ENCODE data around the gene WDFY1. TPM values are rescaled to one million over a fixed set of nuclear protein-coding genes. Genes with fewer than 3 reads are reported as not detected.

The WDFY1 gene
- total and polyA plus RNA-seq, 2 experiments from 2014 or later = 54.5 to 127 TPM

DNA sequence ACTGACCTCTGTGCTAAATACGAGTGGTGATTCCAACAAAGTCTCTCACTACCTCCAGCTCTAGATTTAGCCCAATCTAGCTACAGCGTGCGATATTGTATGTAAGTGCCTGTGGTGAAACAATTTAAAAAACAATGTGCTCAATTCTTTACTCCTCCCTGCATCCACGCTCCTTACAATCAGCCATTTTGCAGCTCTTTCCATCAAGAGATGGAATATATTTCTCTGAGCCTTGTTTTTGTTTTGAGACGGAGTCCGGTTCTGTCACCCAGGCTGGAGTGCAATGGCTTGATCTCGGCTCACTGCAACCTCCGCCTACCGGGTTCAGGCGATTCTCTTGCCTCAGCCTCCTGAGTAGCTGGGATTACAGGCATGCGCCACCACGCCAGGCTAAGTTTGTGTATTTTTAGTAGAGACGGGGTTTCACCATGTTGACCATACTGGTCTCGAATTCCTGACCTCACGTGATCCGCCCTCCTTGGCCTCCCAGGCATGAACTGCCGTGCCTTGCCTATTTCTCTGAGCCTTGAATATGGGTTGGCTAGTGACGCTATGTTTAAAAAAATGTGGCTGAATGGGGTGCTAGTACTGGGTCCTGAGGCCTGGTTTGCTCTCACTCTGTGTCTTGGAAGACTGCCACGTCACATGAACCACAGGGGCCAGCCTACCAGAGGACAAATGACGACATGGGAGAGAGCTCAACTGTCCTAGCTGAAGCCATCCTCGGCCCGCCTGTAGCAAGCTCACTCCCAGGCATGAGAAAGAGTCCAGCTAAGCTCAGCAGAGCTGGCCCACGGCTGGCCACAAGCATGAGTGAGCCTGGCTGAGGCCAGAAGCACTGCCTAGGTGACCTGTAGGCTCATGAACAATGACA is 14.8 kb downstream of the WDFY1 start:
- peak; percentile 61 for ATAC-seq
- peaks cover 100% of the 10 kb centered on the region for H3K79me2 ChIP-seq (replicated peaks; ENCODE audit: insufficient read depth)
- Mint-ChIP-seq H3K9me3 (peaks cover 7% of the 10 kb centered on the region; the same call in 2 of the 3 replicates), H3K4me1 (peaks cover 40% of the 10 kb centered on the region), H3K36me3 (ENCODE audit: low read depth) (peaks cover 33% of the 10 kb centered on the region; the same call in 2 of the 3 replicates), H3K27me3 (ENCODE audit: insufficient read depth, low read depth, poor library complexity) (peaks cover 8% of the 10 kb centered on the region), H3K4me3 (no peak overlapping the region), H3K27ac (peak overlapping the region; percentile 46)
- no peak overlapping the region for H3K4me3 ChIP-seq
- no peak overlapping the region for H2AFZ ChIP-seq
- peak overlapping the region; percentile 31 for H3K4me2 ChIP-seq
- H3K27me3 ChIP-seq (ENCODE audit: insufficient read depth) = no peaks in the 10 kb centered on the region
- H4K20me1 ChIP-seq (replicated peaks; ENCODE audit: insufficient read depth) = peaks cover 9% of the 10 kb centered on the region
- no peaks in the 10 kb centered on the region for H3K9me2 ChIP-seq (ENCODE audit: insufficient read depth)
- H3K27ac ChIP-seq (ENCODE audit: low read depth) = 0 out of 2 replicates have a peak overlapping the region, but pooled peaks have one; percentile 46
- DNase-seq (ENCODE audit: low spot score) = peak; percentile 31
- no peaks in the 10 kb centered on the region for H3F3A ChIP-seq (replicated peaks; ENCODE audit: low read depth)
- peaks cover 39% of the 10 kb centered on the region for H3K4me1 ChIP-seq (ENCODE audit: insufficient read depth)
- no peaks in the 10 kb centered on the region for H3K36me3 ChIP-seq (ENCODE audit: insufficient read depth)
- TF ChIP-seq CREB1 (CRISPR knock-in tag; IDR thresholded peaks at IDR 0.05; ENCODE audit: low read depth) (no peak), ZNF331 (CRISPR knock-in tag; IDR thresholded peaks at IDR 0.05; ENCODE audit: low read depth) (no peak), EZH2 (IDR thresholded peaks at IDR 0.05; ENCODE audit: low read depth, unreplicated experiment) (no peak), NANOG (IDR thresholded peaks at IDR 0.05; ENCODE audit: borderline replicate concordance) (no peak), STAT1 (IDR thresholded peaks at IDR 0.05; ENCODE audit: unreplicated experiment) (no peak), EZH2phosphoT487 (IDR thresholded peaks at IDR 0.05; ENCODE audit: unreplicated experiment) (no peak), JUNB (IDR thresholded peaks at IDR 0.05; ENCODE audit: unreplicated experiment) (no peak), POLR2AphosphoS5 (IDR thresholded peaks at IDR 0.05; ENCODE audit: low read depth) (no peak)
- TF ChIP-seq, protein P1, sequence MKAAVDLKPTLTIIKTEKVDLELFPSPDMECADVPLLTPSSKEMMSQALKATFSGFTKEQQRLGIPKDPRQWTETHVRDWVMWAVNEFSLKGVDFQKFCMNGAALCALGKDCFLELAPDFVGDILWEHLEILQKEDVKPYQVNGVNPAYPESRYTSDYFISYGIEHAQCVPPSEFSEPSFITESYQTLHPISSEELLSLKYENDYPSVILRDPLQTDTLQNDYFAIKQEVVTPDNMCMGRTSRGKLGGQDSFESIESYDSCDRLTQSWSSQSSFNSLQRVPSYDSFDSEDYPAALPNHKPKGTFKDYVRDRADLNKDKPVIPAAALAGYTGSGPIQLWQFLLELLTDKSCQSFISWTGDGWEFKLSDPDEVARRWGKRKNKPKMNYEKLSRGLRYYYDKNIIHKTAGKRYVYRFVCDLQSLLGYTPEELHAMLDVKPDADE (IDR thresholded peaks at IDR 0.05) = no peak
- TF ChIP-seq, protein P2, sequence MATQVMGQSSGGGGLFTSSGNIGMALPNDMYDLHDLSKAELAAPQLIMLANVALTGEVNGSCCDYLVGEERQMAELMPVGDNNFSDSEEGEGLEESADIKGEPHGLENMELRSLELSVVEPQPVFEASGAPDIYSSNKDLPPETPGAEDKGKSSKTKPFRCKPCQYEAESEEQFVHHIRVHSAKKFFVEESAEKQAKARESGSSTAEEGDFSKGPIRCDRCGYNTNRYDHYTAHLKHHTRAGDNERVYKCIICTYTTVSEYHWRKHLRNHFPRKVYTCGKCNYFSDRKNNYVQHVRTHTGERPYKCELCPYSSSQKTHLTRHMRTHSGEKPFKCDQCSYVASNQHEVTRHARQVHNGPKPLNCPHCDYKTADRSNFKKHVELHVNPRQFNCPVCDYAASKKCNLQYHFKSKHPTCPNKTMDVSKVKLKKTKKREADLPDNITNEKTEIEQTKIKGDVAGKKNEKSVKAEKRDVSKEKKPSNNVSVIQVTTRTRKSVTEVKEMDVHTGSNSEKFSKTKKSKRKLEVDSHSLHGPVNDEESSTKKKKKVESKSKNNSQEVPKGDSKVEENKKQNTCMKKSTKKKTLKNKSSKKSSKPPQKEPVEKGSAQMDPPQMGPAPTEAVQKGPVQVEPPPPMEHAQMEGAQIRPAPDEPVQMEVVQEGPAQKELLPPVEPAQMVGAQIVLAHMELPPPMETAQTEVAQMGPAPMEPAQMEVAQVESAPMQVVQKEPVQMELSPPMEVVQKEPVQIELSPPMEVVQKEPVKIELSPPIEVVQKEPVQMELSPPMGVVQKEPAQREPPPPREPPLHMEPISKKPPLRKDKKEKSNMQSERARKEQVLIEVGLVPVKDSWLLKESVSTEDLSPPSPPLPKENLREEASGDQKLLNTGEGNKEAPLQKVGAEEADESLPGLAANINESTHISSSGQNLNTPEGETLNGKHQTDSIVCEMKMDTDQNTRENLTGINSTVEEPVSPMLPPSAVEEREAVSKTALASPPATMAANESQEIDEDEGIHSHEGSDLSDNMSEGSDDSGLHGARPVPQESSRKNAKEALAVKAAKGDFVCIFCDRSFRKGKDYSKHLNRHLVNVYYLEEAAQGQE (IDR thresholded peaks at IDR 0.05; ENCODE audit: unreplicated experiment) = no peak
- TF ChIP-seq, protein P3, sequence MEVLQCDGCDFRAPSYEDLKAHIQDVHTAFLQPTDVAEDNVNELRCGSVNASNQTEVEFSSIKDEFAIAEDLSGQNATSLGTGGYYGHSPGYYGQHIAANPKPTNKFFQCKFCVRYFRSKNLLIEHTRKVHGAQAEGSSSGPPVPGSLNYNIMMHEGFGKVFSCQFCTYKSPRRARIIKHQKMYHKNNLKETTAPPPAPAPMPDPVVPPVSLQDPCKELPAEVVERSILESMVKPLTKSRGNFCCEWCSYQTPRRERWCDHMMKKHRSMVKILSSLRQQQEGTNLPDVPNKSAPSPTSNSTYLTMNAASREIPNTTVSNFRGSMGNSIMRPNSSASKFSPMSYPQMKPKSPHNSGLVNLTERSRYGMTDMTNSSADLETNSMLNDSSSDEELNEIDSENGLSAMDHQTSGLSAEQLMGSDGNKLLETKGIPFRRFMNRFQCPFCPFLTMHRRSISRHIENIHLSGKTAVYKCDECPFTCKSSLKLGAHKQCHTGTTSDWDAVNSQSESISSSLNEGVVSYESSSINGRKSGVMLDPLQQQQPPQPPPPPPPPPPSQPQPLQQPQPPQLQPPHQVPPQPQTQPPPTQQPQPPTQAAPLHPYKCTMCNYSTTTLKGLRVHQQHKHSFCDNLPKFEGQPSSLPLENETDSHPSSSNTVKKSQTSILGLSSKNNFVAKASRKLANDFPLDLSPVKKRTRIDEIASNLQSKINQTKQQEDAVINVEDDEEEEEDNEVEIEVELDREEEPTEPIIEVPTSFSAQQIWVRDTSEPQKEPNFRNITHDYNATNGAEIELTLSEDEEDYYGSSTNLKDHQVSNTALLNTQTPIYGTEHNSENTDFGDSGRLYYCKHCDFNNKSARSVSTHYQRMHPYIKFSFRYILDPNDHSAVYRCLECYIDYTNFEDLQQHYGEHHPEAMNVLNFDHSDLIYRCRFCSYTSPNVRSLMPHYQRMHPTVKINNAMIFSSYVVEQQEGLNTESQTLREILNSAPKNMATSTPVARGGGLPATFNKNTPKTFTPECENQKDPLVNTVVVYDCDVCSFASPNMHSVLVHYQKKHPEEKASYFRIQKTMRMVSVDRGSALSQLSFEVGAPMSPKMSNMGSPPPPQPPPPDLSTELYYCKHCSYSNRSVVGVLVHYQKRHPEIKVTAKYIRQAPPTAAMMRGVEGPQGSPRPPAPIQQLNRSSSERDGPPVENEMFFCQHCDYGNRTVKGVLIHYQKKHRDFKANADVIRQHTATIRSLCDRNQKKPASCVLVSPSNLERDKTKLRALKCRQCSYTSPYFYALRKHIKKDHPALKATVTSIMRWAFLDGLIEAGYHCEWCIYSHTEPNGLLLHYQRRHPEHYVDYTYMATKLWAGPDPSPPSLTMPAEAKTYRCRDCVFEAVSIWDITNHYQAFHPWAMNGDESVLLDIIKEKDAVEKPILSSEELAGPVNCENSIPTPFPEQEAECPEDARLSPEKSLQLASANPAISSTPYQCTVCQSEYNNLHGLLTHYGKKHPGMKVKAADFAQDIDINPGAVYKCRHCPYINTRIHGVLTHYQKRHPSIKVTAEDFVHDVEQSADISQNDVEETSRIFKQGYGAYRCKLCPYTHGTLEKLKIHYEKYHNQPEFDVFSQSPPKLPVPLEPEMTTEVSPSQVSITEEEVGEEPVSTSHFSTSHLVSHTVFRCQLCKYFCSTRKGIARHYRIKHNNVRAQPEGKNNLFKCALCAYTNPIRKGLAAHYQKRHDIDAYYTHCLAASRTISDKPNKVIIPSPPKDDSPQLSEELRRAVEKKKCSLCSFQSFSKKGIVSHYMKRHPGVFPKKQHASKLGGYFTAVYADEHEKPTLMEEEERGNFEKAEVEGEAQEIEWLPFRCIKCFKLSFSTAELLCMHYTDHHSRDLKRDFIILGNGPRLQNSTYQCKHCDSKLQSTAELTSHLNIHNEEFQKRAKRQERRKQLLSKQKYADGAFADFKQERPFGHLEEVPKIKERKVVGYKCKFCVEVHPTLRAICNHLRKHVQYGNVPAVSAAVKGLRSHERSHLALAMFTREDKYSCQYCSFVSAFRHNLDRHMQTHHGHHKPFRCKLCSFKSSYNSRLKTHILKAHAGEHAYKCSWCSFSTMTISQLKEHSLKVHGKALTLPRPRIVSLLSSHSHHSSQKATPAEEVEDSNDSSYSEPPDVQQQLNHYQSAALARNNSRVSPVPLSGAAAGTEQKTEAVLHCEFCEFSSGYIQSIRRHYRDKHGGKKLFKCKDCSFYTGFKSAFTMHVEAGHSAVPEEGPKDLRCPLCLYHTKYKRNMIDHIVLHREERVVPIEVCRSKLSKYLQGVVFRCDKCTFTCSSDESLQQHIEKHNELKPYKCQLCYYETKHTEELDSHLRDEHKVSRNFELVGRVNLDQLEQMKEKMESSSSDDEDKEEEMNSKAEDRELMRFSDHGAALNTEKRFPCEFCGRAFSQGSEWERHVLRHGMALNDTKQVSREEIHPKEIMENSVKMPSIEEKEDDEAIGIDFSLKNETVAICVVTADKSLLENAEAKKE (CRISPR knock-in tag; IDR thresholded peaks at IDR 0.05) = no peak
- TF ChIP-seq, protein P4, sequence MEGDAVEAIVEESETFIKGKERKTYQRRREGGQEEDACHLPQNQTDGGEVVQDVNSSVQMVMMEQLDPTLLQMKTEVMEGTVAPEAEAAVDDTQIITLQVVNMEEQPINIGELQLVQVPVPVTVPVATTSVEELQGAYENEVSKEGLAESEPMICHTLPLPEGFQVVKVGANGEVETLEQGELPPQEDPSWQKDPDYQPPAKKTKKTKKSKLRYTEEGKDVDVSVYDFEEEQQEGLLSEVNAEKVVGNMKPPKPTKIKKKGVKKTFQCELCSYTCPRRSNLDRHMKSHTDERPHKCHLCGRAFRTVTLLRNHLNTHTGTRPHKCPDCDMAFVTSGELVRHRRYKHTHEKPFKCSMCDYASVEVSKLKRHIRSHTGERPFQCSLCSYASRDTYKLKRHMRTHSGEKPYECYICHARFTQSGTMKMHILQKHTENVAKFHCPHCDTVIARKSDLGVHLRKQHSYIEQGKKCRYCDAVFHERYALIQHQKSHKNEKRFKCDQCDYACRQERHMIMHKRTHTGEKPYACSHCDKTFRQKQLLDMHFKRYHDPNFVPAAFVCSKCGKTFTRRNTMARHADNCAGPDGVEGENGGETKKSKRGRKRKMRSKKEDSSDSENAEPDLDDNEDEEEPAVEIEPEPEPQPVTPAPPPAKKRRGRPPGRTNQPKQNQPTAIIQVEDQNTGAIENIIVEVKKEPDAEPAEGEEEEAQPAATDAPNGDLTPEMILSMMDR (conservative IDR thresholded peaks at IDR 0.05; ENCODE audit: low read depth in 2 of 2) = no peak

Measured in GM23338 (cell line).